Uterus (tissue), 4 donors: Measurements from ENCODE around the gene DIPK1A. TPM values are rescaled to one million over a fixed set of nuclear protein-coding genes. Genes with fewer than 3 reads are reported as not detected.

Source experiments
- DNase-seq, 2 donors: peaks; one replicate each; pipeline ENCODE4 v3.0.0-alpha.2; 2019 to 2020
- H3K27ac ChIP-seq, 2 donors: fragments of 200-600 bp; sonication (generic); 1 replicate in 1 of 2; 2 replicates in 1 of 2; pipeline ENCODE4 v1.5.1; 2016 to 2018
- H3K27me3 ChIP-seq, 2 donors: fragments of 200-600 bp; sonication (generic); one replicate each; pipeline ENCODE4 v1.5.1; 2018 to 2019; ENCODE audit warnings: control low read depth in 1 of 2
- H3K36me3 ChIP-seq, 2 donors: fragments of 200-600 bp; sonication (generic); one replicate each; pipeline ENCODE4 v1.5.1; 2019; ENCODE audit warnings: control low read depth in 1 of 2
- H3K4me1 ChIP-seq, 2 donors: fragments of 200-600 bp; sonication (generic); one replicate each; pipeline ENCODE4 v1.5.1; 2018 to 2019; ENCODE audit warnings: control low read depth in 1 of 2
- H3K4me3 ChIP-seq, 2 donors: fragments of 200-600 bp; sonication (generic); 1 replicate in 1 of 2; 2 replicates in 1 of 2; pipeline ENCODE4 v1.5.1; 2018 to 2019; ENCODE audit warnings: mild to moderate bottlenecking in 1 of 2
- H3K9me3 ChIP-seq, 2 donors: fragments of 200-600 bp; sonication (generic); one replicate each; pipeline ENCODE4 v1.5.1; 2019; ENCODE audit warnings: control low read depth in 1 of 2
- CTCF ChIP-seq, 4 experiments: fragments of 200-600 bp in 2 of 4; fragments of 450-650 bp in 2 of 4; sonication (generic) in 2 of 4; IDR thresholded peaks; one replicate each; pipeline ENCODE4 v1.5.1; 2016 to 2019; ENCODE audit warnings: antibody characterized with exemption in 4 of 4, mild to moderate bottlenecking in 2 of 4, moderate library complexity in 1 of 4
- POLR2A ChIP-seq, 2 donors: fragments of 450-650 bp; IDR thresholded peaks; one replicate each; pipeline ENCODE4 v1.6.1; 2016; ENCODE audit warnings: antibody characterized with exemption in 2 of 2, mild to moderate bottlenecking in 1 of 2, moderate library complexity in 1 of 2
- intact Hi-C: fragments of 100-400 bp; cut with DNase I; formaldehyde crosslinking; loops from one replicate; pipeline ENCODE4 v1.15.1; 2023; ENCODE audit warnings: low total_unique reads
- total RNA-seq, 4 donors: library from RNA; depleted of rRNA in 3 of 4; stranded (reverse); fragments of >200 nt in 3 of 4; gene quantifications; one replicate each; pipeline versions ENCODE4 v1.1.0 to v1.2.4, GENCODE V29; 2014 to 2023
- donor health status: DM: yes; HTN: yes; CAD: no.

The DIPK1A gene
- total RNA-seq, 4 donors from 2014 or later: 15.5 to 28.4 (median 20.8) TPM

GRCh38 chr1:92995441-92996430 is 34.5 kb upstream of the DIPK1A start:
- intact Hi-C loops: loop anchor here (10.0 kb wide), 1 partner anchor 141 kb away; no protein-coding TSS in a partner anchor
- DNase-seq: no peak
- Histone ChIP-seq H3K4me3 (no peak overlapping the region), H3K27me3 (no peaks in the 10 kb centered on the region), H3K36me3 (no peaks in the 10 kb centered on the region), H3K27ac (no peak overlapping the region), H3K9me3 (no peaks in the 10 kb centered on the region), H3K4me1 (peaks cover 0 to under 1% of the 10 kb centered on the region in 2 donors)
- TF ChIP-seq CTCF (IDR thresholded peaks at IDR 0.05): no peak
- TF ChIP-seq POLR2A (IDR thresholded peaks at IDR 0.05): no peak

GRCh38 chr1:92994105-92994712 is 32.9 kb upstream of the DIPK1A start:
- no peak overlapping the region for H3K27ac ChIP-seq
- H3K4me1 ChIP-seq: no peaks in the 10 kb centered on the region
- no peaks in the 10 kb centered on the region for H3K9me3 ChIP-seq
- intact Hi-C loops: loop anchor here (10.0 kb wide), 1 partner anchor 139 kb away; no protein-coding TSS in a partner anchor
- DNase-seq: peak; percentile 52 to 87
- no peaks in the 10 kb centered on the region for H3K27me3 ChIP-seq
- H3K4me3 ChIP-seq: no peak overlapping the region
- H3K36me3 ChIP-seq: no peaks in the 10 kb centered on the region
- TF ChIP-seq POLR2A (IDR thresholded peaks at IDR 0.05) (no peak), CTCF (IDR thresholded peaks at IDR 0.05) (peak; percentile 80 to 94 (median 88))

- Histone ChIP-seq H3K36me3 (no peaks in the 10 kb centered on the region), H3K27ac (no peak overlapping the region), H3K4me3 (no peak overlapping the region), H3K27me3 (no peaks in the 10 kb centered on the region), H3K9me3 (no peaks in the 10 kb centered on the region), H3K4me1 (no peaks in the 10 kb centered on the region)
- no peak for DNase-seq
- intact Hi-C loops: loop anchor here (10.0 kb wide), 1 partner anchor 139 kb away; no protein-coding TSS in a partner anchor
- no peak for TF ChIP-seq CTCF (IDR thresholded peaks at IDR 0.05)
- TF ChIP-seq POLR2A (IDR thresholded peaks at IDR 0.05): no peak
Measured at GRCh38 chr1:92993581-92993980, 32.3 kb upstream of the DIPK1A start.

- no peaks in the 10 kb centered on the region for H3K4me1 ChIP-seq
- H3K9me3 ChIP-seq: no peaks in the 10 kb centered on the region
- H3K36me3 ChIP-seq: no peaks in the 10 kb centered on the region
- intact Hi-C loops: loop anchor here (10.0 kb wide), 1 partner anchor 138 kb away; no protein-coding TSS in a partner anchor
- no peak overlapping the region for H3K4me3 ChIP-seq
- TF ChIP-seq CTCF (IDR thresholded peaks at IDR 0.05): no peak
- no peak for TF ChIP-seq POLR2A (IDR thresholded peaks at IDR 0.05)
- no peaks in the 10 kb centered on the region for H3K27me3 ChIP-seq
- DNase-seq: no peak
- no peak overlapping the region for H3K27ac ChIP-seq
Measured at GRCh38 chr1:92992877-92993276, 31.6 kb upstream of the DIPK1A start.
